Fibroblast of the aortic adventitia (primary cell): ENCODE results near the gene CAMTA2. TPM values are rescaled to one million over a fixed set of nuclear protein-coding genes. Genes with fewer than 3 reads are reported as not detected.

Experiments used
- DNase-seq: peaks from one replicate; pipeline ENCODE4 v3.0.0-alpha.2; 2010; ENCODE audit warnings: low read depth
- H3K4me3 ChIP-seq: 2 replicates; pipeline ENCODE4 v1.5.1; 2011; ENCODE audit warnings: low read depth, mild to moderate bottlenecking, control low read depth, low read length, moderate library complexity
- CTCF ChIP-seq: IDR thresholded peaks from 2 replicates; pipeline ENCODE4 v1.5.1; 2011; ENCODE audit warnings: mild to moderate bottlenecking, low read length, control low read depth, inconsistent platforms; ENCODE audit not compliant: insufficient read depth
- total RNA-seq: library from RNA; depleted of rRNA; stranded (reverse); fragments of >200 nt; gene quantifications from 2 replicates; pipeline ENCODE4 v1.2.3, GENCODE V29; 2012; ENCODE audit warnings: low replicate concordance

The CAMTA2 gene
- total RNA-seq, 1 donor = 21.1 TPM

GRCh38 chr17:4965311-4965986 is 22.0 kb downstream of the CAMTA2 start:
- DNase-seq = no peak
- no peak for TF ChIP-seq CTCF
- no peak overlapping the region for H3K4me3 ChIP-seq

GRCh38 chr17:4960279-4960922 is 27.1 kb downstream of the CAMTA2 start:
- H3K4me3 ChIP-seq = no peak overlapping the region
- no peak for DNase-seq
- no peak for TF ChIP-seq CTCF

- DNase-seq = no peak
- TF ChIP-seq CTCF = no peak
- H3K4me3 ChIP-seq = no peak overlapping the region
These were observed 28.1 kb downstream of the CAMTA2 start for GRCh38 chr17:4959261-4959965.

GRCh38 chr17:4958102-4958501 is 29.4 kb downstream of the CAMTA2 start:
- DNase-seq = no peak
- TF ChIP-seq CTCF = no peak

GRCh38 chr17:4956493-4957061 is 30.9 kb downstream of the CAMTA2 start:
- no peak overlapping the region for H3K4me3 ChIP-seq
- no peak for TF ChIP-seq CTCF
- DNase-seq = no peak

More at GRCh38 chr17:4958102-4958501, 29.4 kb downstream of the CAMTA2 start:
- H3K4me3 ChIP-seq = no peak overlapping the region

GRCh38 chr17:4955091-4955490 is 32.4 kb downstream of the CAMTA2 start:
- no peak overlapping the region for H3K4me3 ChIP-seq
- no peak for TF ChIP-seq CTCF
- no peak for DNase-seq
